Measurements from ENCODE around the gene TERC.
"Not testable (repeated sequence)": the region's sequence is repeated elsewhere in the genome, so short reads cannot be mapped to it uniquely, and the experiment has no call there.

TERC gene

GRCh38 chr3:169772305-169772896 lies 7.5 kb upstream of the TERC start:
- in situ Hi-C loops (cut with MboI; ENCODE audit: low sequenced_read_pairs) = no loop called here

GRCh38 chr3:169771497-169772304 lies 6.8 kb upstream of the TERC start:
- in situ Hi-C loops (cut with MboI; ENCODE audit: low sequenced_read_pairs) = no loop called here

- in situ Hi-C loops (cut with MboI; ENCODE audit: low sequenced_read_pairs) = no loop called here
Measured at GRCh38 chr3:169769287-169770181, 4.7 kb upstream of the TERC start, which contains the start of gene ACTRT3. ACTRT3 (minus strand) TSS chr3:169769561; CDS start chr3:169769520, 41 bp downstream.

GRCh38 chr3:169764312-169764881 lies 463 bp downstream of the TERC start:
- in situ Hi-C loops (cut with MboI; ENCODE audit: low sequenced_read_pairs) = no loop called here

GRCh38 chr3:169760479-169760878 lies 4.4 kb downstream of the TERC start:
- in situ Hi-C loops (cut with MboI; ENCODE audit: low sequenced_read_pairs) = no loop called here

GRCh38 chr3:169759256-169759655 lies 5.6 kb downstream of the TERC start:
- in situ Hi-C loops (cut with MboI; ENCODE audit: low sequenced_read_pairs) = no loop called here

GRCh38 chr3:169758359-169758994 lies 6.4 kb downstream of the TERC start:
- in situ Hi-C loops (cut with MboI; ENCODE audit: low sequenced_read_pairs) = no loop called here

- in situ Hi-C loops (cut with MboI; ENCODE audit: low sequenced_read_pairs) = no loop called here
Measured at GRCh38 chr3:169755488-169755887, 9.4 kb downstream of the TERC start.

- in situ Hi-C loops (cut with MboI; ENCODE audit: low sequenced_read_pairs) = no loop called here
Measured at GRCh38 chr3:169754711-169755110, 10.1 kb downstream of the TERC start.

GRCh38 chr3:169751875-169752274 lies 13.0 kb downstream of the TERC start:
- in situ Hi-C loops (cut with MboI; ENCODE audit: low sequenced_read_pairs) = no loop called here

- in situ Hi-C loops (cut with MboI; ENCODE audit: low sequenced_read_pairs) = no loop called here
Measured at GRCh38 chr3:169750665-169751064, 14.2 kb downstream of the TERC start.

GRCh38 chr3:169748670-169749069 lies 16.2 kb downstream of the TERC start:
- in situ Hi-C loops (cut with MboI; ENCODE audit: low sequenced_read_pairs) = no loop called here

GRCh38 chr3:169746924-169747323 lies 17.9 kb downstream of the TERC start:
- in situ Hi-C loops (cut with MboI; ENCODE audit: low sequenced_read_pairs) = no loop called here

- in situ Hi-C loops (cut with MboI; ENCODE audit: low sequenced_read_pairs) = no loop called here
Measured at GRCh38 chr3:169744366-169745054, 20.4 kb downstream of the TERC start.

- in situ Hi-C loops (cut with MboI; ENCODE audit: low sequenced_read_pairs) = no loop called here
Measured at GRCh38 chr3:169739067-169739466, 25.8 kb downstream of the TERC start.

GRCh38 chr3:169731857-169732256 lies 33.0 kb downstream of the TERC start:
- in situ Hi-C loops (cut with MboI; ENCODE audit: low sequenced_read_pairs) = not testable (repeated sequence)

GRCh38 chr3:169722724-169723123 lies 42.1 kb downstream of the TERC start:
- in situ Hi-C loops (cut with MboI; ENCODE audit: low sequenced_read_pairs) = no loop called here

- in situ Hi-C loops (cut with MboI; ENCODE audit: low sequenced_read_pairs) = not testable (repeated sequence)
Measured at GRCh38 chr3:169718415-169718814, 46.4 kb downstream of the TERC start.
